Lower lobe of right lung (tissue), 2 donors: ENCODE measurements around the gene PTRH2. TPM values are rescaled to one million over a fixed set of nuclear protein-coding genes. Genes with fewer than 3 reads are reported as not detected.

Source experiments
- ATAC-seq, 2 donors: fragments of 200-7000 bp; cut with Tn5 transposase; one replicate each; pipeline ENCODE4 v1.9.1; 2020 to 2022; ENCODE audit warnings: mild to moderate bottlenecking in 2 of 2, moderate library complexity in 2 of 2
- DNase-seq: peaks from one replicate; pipeline ENCODE4 v3.0.0-alpha.2; 2020
- H3K27ac ChIP-seq: fragments of 200-600 bp; one replicate; pipeline ENCODE4 v1.8.0; 2022
- H3K27me3 ChIP-seq: fragments of 200-600 bp; one replicate; pipeline ENCODE4 v1.8.0; 2022; ENCODE audit warnings: low read depth
- H3K36me3 ChIP-seq: fragments of 200-600 bp; one replicate; pipeline ENCODE4 v1.8.0; 2022; ENCODE audit warnings: mild to moderate bottlenecking
- H3K4me1 ChIP-seq: fragments of 200-600 bp; one replicate; pipeline ENCODE4 v1.8.0; 2022
- H3K4me3 ChIP-seq: fragments of 200-600 bp; one replicate; pipeline ENCODE4 v1.8.0; 2022; ENCODE audit warnings: mild to moderate bottlenecking
- H3K9me3 ChIP-seq: fragments of 200-600 bp; one replicate; pipeline ENCODE4 v1.8.0; 2022
- CTCF ChIP-seq: fragments of 200-600 bp; IDR thresholded peaks from one replicate; pipeline ENCODE4 v1.8.0; 2022; ENCODE audit warnings: antibody characterized with exemption, mild to moderate bottlenecking
- intact Hi-C: fragments of 100-400 bp; cut with DNase I; formaldehyde crosslinking; loops from one replicate; pipeline ENCODE4 v1.11.0; 2022
- total RNA-seq: library from RNA; stranded (reverse); fragmentation: NEBNext Ultra II Directional; extraction: Animal tissue kit (Norgen Biotek cat#: 25700); gene quantifications from one replicate; pipeline ENCODE4 v1.2.1, GENCODE V29; 2021
- donor health status: DM: no; HTN: yes; CAD: no; lungs with severe emphysema.

The PTRH2 gene
- total RNA-seq, 1 donor from 2014 or later = 16.7 TPM

DNA sequence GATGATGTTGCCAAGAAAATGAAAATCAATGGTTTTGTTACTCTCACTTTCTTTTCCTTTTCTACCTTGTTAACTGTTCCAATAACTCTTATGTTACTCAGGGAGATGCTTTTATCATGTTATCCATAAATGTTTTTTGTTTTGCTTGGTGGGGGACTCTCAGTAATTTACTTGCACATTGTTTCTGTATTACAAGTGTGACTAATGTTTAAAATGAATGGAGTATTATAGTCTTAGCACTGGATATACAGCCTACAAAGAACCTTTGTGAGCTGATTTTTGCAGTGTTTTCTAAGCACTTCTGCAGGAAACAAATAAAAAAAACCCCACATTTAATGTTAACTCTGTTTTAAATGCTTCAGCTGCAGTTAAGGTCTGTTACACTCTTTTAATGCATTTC, 12.3 kb upstream of the PTRH2 start:
- Histone ChIP-seq H3K27me3 (no peaks in the 10 kb centered on the region), H3K4me3 (no peak overlapping the region), H3K27ac (no peak overlapping the region), H3K36me3 (no peaks in the 10 kb centered on the region), H3K4me1 (no peaks in the 10 kb centered on the region), H3K9me3 (no peaks in the 10 kb centered on the region)
- DNase-seq = no peak
- no peak for TF ChIP-seq CTCF
- ATAC-seq = no peak
- intact Hi-C loops = no loop called here

GRCh38 chr17:59716427-59716826, 9.2 kb upstream of the PTRH2 start:
- Histone ChIP-seq H3K27ac (no peak overlapping the region), H3K4me3 (no peak overlapping the region), H3K36me3 (no peaks in the 10 kb centered on the region), H3K4me1 (no peaks in the 10 kb centered on the region), H3K27me3 (no peaks in the 10 kb centered on the region), H3K9me3 (no peaks in the 10 kb centered on the region)
- no peak for ATAC-seq
- no peak for TF ChIP-seq CTCF
- intact Hi-C loops = no loop called here
- DNase-seq = no peak

GRCh38 chr17:59714255-59714654, 7.0 kb upstream of the PTRH2 start:
- TF ChIP-seq CTCF = no peak
- no peak for ATAC-seq
- no peak overlapping the region for H3K4me3 ChIP-seq
- no peaks in the 10 kb centered on the region for H3K27me3 ChIP-seq
- intact Hi-C loops = no loop called here
- H3K9me3 ChIP-seq = no peaks in the 10 kb centered on the region
- H3K36me3 ChIP-seq = no peaks in the 10 kb centered on the region
- no peak overlapping the region for H3K27ac ChIP-seq
- no peak for DNase-seq
- peaks cover 5% of the 10 kb centered on the region for H3K4me1 ChIP-seq

GRCh38 chr17:59712862-59713261, 5.6 kb upstream of the PTRH2 start:
- H3K36me3 ChIP-seq = no peaks in the 10 kb centered on the region
- ATAC-seq (no peak), DNase-seq (no peak)
- no peaks in the 10 kb centered on the region for H3K27me3 ChIP-seq
- no peak overlapping the region for H3K4me3 ChIP-seq
- TF ChIP-seq CTCF = no peak
- H3K27ac ChIP-seq = no peak overlapping the region
- intact Hi-C loops = no loop called here
- H3K4me1 ChIP-seq = peaks cover 15% of the 10 kb centered on the region
- H3K9me3 ChIP-seq = no peaks in the 10 kb centered on the region

DNA sequence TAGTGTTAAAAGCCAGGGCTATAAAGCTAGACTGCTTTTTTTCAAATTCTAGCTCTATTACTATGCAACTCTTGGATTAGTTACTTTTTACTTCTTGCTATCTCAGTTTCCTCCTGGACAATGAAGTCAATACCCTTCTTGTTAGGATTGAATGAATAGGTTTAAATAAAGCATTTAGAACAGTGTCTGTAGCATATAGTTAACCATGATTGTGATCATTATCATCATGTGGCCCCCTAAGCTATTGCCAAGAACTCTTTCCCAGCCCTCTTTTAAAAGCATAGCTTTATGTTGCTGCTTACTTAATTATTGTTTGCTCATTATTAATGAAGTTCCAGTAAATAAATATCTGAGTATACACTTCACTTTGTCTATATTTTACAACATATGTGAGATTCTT, 4.7 kb upstream of the PTRH2 start:
- no peak overlapping the region for H3K27ac ChIP-seq
- intact Hi-C loops = no loop called here
- peaks cover 15% of the 10 kb centered on the region for H3K4me1 ChIP-seq

More for the DNA sequence above, 4.7 kb upstream of the PTRH2 start:
- H3K4me3 ChIP-seq = no peak overlapping the region
- no peaks in the 10 kb centered on the region for H3K9me3 ChIP-seq
- DNase-seq (no peak), ATAC-seq (no peak)
- H3K36me3 ChIP-seq = no peaks in the 10 kb centered on the region
- no peaks in the 10 kb centered on the region for H3K27me3 ChIP-seq
- no peak for TF ChIP-seq CTCF
